K562 (cell line): ENCODE data around the gene CHAC1. TPM values are rescaled to one million over a fixed set of nuclear protein-coding genes. Genes with fewer than 3 reads are reported as not detected.

Experiments used
- ATF1 ChIP-seq, 2 experiments: fragments of 450-650 bp in 1 of 2; IDR thresholded peaks; 2 replicates each; pipeline ENCODE4 v1.6.1; 2016; ENCODE audit warnings: missing compliant biosample characterization in 1 of 2, missing genetic modification characterization in 1 of 2
- CREM ChIP-seq: IDR thresholded peaks from 2 replicates; pipeline ENCODE4 v1.6.1; 2014; ENCODE audit warnings: antibody characterized with exemption, low read depth
- GABPB1 ChIP-seq: sonication (generic); formaldehyde crosslinking; IDR thresholded peaks from 2 replicates; pipeline ENCODE4 v1.8.0; 2022; ENCODE audit warnings: mild to moderate bottlenecking, missing genetic modification reagents
- HNRNPUL1 ChIP-seq: fragments of 200-400 bp; formaldehyde crosslinking; IDR thresholded peaks from 2 replicates; pipeline ENCODE4 v1.6.1; 2017; ENCODE audit warnings: low read length
- ILK ChIP-seq: fragments of 450-650 bp; IDR thresholded peaks from 2 replicates; pipeline ENCODE4 v1.6.1; 2016; ENCODE audit warnings: missing genetic modification characterization, low read depth, mild to moderate bottlenecking, missing compliant biosample characterization, moderate library complexity, borderline replicate concordance
- JUN ChIP-seq, 2 experiments: sonication (generic) in 1 of 2; formaldehyde crosslinking in 1 of 2; IDR thresholded peaks; 2 replicates each; pipeline versions ENCODE4 v1.6.1 to v1.8.0; 2012 to 2022; ENCODE audit warnings: borderline replicate concordance in 2 of 2, mild to moderate bottlenecking in 2 of 2, improper control_type of control experiment in 1 of 2, low read depth in 1 of 2, low read length in 1 of 2, missing genetic modification reagents in 1 of 2
- MTA3 ChIP-seq: fragments of 450-650 bp; formaldehyde crosslinking; IDR thresholded peaks from 2 replicates; pipeline ENCODE4 v1.6.1; 2017; ENCODE audit warnings: mild to moderate bottlenecking, borderline replicate concordance
- NFIC ChIP-seq: fragments of 450-650 bp; IDR thresholded peaks from 2 replicates; pipeline ENCODE4 v1.6.1; 2017; ENCODE audit warnings: mild to moderate bottlenecking, inconsistent platforms
- PHF8 ChIP-seq: fragments of 200-600 bp; sonication (generic); IDR thresholded peaks from 2 replicates; pipeline ENCODE4 v1.6.1; 2012; ENCODE audit warnings: mixed run types, mild to moderate bottlenecking, inconsistent platforms, low read length, moderate library complexity, borderline replicate concordance
- POLR3G ChIP-seq: IDR thresholded peaks from 2 replicates; pipeline ENCODE4 v1.6.1; 2011; ENCODE audit not compliant: insufficient read length, insufficient replicate concordance; ENCODE audit errors: extremely low read depth
- SMAD1 ChIP-seq: fragments of 150-350 bp; IDR thresholded peaks from 2 replicates; pipeline ENCODE4 v1.6.1; 2014; ENCODE audit warnings: low read length, low read depth; ENCODE audit not compliant: partially characterized antibody
- SP2 ChIP-seq: IDR thresholded peaks from 2 replicates; pipeline ENCODE4 v1.6.1; 2011; ENCODE audit warnings: mild to moderate bottlenecking, low read depth, low read length, moderate library complexity; ENCODE audit not compliant: poor library complexity, severe bottlenecking; ENCODE audit errors: extremely low read depth
- ZBTB1 ChIP-seq: sonication (generic); formaldehyde crosslinking; IDR thresholded peaks from 2 replicates; pipeline ENCODE4 v1.8.1; 2023; ENCODE audit warnings: missing genetic modification reagents, low read depth, mild to moderate bottlenecking, borderline replicate concordance
- ZKSCAN3 ChIP-seq: fragments of 250-450 bp; sonication (Bioruptor Pico); IDR thresholded peaks from 2 replicates; pipeline ENCODE4 v1.4.0; 2020
- ZNF212 ChIP-seq: fragments of 450-650 bp; formaldehyde crosslinking; IDR thresholded peaks from 2 replicates; pipeline ENCODE4 v1.4.0; 2020; ENCODE audit warnings: mild to moderate bottlenecking
- ZNF384 ChIP-seq: IDR thresholded peaks from 2 replicates; pipeline ENCODE4 v1.6.1; 2012; ENCODE audit warnings: low read depth, low read length, improper control_type of control experiment
- polyA plus RNA-seq, 8 experiments: library from polyadenylated mRNA; depleted of rRNA in 4 of 8; stranded (reverse) in 5 of 8; unstranded in 3 of 8; fragments of >200 nt; fragmentation: Nextera tagmentation in 2 of 8; fragmentation: Illumina TruSeq in 1 of 8; extraction: Ambion mirVana in 2 of 8; extraction: Trizol in 1 of 8; gene quantifications; 2 replicates each; pipeline versions ENCODE4 v1.2.1 to v1.2.3, GENCODE V29; 2011 to 2014; ENCODE audit warnings: inconsistent platforms in 1 of 8, missing spikeins in 1 of 8
- total RNA-seq, 7 experiments: library from RNA; depleted of rRNA in 6 of 7; stranded (reverse); fragments of >200 nt in 6 of 7; fragmentation: Illumina TruSeq in 2 of 7; extraction: Trizol in 2 of 7; gene quantifications; 2 replicates each; pipeline versions ENCODE4 v1.2.1 to v1.2.3, GENCODE V29; 2011 to 2021; ENCODE audit warnings: low replicate concordance in 1 of 7
- TF ChIP-seq, protein P1 (sequence below): sonication (generic); formaldehyde crosslinking; IDR thresholded peaks from 2 replicates; pipeline ENCODE4 v1.8.0; 2022; ENCODE audit warnings: mild to moderate bottlenecking, low read depth, missing genetic modification reagents
- TF ChIP-seq, protein P2 (sequence below), 2 experiments: fragments of 250-450 bp in 1 of 2; fragments of 450-650 bp in 1 of 2; sonication (Bioruptor Pico) in 1 of 2; IDR thresholded peaks; 2 replicates each; pipeline versions ENCODE4 v1.6.1 to v1.8.0; 2016 to 2021; ENCODE audit warnings: mild to moderate bottlenecking in 2 of 2, moderate library complexity in 2 of 2, missing compliant biosample characterization in 1 of 2, missing genetic modification characterization in 1 of 2
- TF ChIP-seq, protein P3 (sequence below): fragments of 450-650 bp; IDR thresholded peaks from 2 replicates; pipeline ENCODE4 v1.6.1; 2016; ENCODE audit warnings: missing biosample characterization, missing genetic modification characterization
- TF ChIP-seq, protein P4 (sequence below): fragments of 450-650 bp; IDR thresholded peaks from 2 replicates; pipeline ENCODE4 v1.6.1; 2017; ENCODE audit warnings: mild to moderate bottlenecking, moderate library complexity

Gene CHAC1
- total and polyA plus RNA-seq, 9 of the 15 experiments (the other 6 are each of a cell fraction or from before 2014, with no cell fraction given): 0.47 to 39.0 (median 7.5) TPM

DNA sequence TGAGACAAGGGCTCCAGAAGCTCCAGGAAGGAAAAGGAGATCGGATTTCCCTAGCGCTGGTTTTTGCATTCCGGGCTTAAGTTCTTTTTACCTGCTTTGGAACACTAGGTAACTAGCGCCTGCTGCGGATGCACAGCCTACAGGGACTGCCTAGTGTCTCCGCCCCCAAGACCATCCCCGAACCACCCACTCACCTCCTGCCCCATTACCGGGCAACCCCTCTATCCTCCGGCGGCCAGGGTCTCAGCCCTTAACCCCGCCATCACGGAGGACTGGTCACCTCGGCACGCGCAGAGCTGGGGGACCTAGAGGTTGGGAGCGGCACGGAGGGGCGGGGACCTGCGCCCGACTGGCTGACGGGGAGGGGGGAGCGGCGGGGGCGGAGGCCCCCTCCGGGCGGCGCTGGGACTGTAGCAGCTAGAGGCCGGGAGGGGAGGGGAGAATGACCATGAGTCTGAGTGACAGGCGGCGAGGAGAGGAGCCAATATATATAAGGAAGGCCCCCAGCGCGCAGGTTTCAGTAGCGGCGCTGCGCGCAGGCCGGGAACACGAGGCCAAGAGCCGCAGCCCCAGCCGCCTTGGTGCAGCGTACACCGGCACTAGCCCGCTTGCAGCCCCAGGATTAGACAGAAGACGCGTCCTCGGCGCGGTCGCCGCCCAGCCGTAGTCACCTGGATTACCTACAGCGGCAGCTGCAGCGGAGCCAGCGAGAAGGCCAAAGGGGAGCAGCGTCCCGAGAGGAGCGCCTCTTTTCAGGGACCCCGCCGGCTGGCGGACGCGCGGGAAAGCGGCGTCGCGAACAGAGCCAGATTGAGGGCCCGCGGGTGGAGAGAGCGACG lies 24.2 kb upstream of the CHAC1 start, which contains the start of gene DLL4 (continued):
- TF ChIP-seq, protein P1, sequence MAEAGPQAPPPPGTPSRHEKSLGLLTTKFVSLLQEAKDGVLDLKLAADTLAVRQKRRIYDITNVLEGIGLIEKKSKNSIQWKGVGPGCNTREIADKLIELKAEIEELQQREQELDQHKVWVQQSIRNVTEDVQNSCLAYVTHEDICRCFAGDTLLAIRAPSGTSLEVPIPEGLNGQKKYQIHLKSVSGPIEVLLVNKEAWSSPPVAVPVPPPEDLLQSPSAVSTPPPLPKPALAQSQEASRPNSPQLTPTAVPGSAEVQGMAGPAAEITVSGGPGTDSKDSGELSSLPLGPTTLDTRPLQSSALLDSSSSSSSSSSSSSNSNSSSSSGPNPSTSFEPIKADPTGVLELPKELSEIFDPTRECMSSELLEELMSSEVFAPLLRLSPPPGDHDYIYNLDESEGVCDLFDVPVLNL (CRISPR knock-in tag): 0 out of 2 replicates have a peak, but pooled peaks have one; percentile 43
- TF ChIP-seq ATF1 (CRISPR knock-in tag; IDR thresholded peaks at IDR 0.05) (no peak), ATF1 (tag; IDR thresholded peaks at IDR 0.05) (no peak; the same call in none of the 2 replicates), POLR3G (no peak), CREM (peak; percentile 4; the same call in 1 of the 2 replicates), GABPB1 (peak; percentile 73), JUN (IDR thresholded peaks at IDR 0.05; ENCODE audit: borderline replicate concordance, low read depth, low read length) (no peak), JUN (CRISPR knock-in tag; IDR thresholded peaks at IDR 0.05; ENCODE audit: borderline replicate concordance) (0 out of 2 replicates have a peak, but pooled peaks have one; percentile 56), NFIC (peak; percentile 16; the same call in 1 of the 2 replicates), MTA3 (peak; percentile 71; the same call in 1 of the 2 replicates), HNRNPUL1 (no peak), ILK (tag) (no peak), SP2 (no peak), ZBTB1 (CRISPR knock-in tag) (peak; percentile 85; the same call in 1 of the 2 replicates), ZNF384 (no peak), ZNF212 (CRISPR knock-in tag) (no peak), SMAD1 (no peak), ZKSCAN3 (no peak), PHF8 (peak; percentile 75; the same call in 1 of the 2 replicates)
- TF ChIP-seq, protein P2, sequence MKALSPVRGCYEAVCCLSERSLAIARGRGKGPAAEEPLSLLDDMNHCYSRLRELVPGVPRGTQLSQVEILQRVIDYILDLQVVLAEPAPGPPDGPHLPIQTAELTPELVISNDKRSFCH (CRISPR knock-in tag; IDR thresholded peaks at IDR 0.05): no peak
- TF ChIP-seq, protein P2 (tag; IDR thresholded peaks at IDR 0.05): peak; percentile 45; the same call in 1 of the 2 replicates
- TF ChIP-seq, protein P3, sequence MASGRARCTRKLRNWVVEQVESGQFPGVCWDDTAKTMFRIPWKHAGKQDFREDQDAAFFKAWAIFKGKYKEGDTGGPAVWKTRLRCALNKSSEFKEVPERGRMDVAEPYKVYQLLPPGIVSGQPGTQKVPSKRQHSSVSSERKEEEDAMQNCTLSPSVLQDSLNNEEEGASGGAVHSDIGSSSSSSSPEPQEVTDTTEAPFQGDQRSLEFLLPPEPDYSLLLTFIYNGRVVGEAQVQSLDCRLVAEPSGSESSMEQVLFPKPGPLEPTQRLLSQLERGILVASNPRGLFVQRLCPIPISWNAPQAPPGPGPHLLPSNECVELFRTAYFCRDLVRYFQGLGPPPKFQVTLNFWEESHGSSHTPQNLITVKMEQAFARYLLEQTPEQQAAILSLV (tag): no peak
- TF ChIP-seq, protein P4, sequence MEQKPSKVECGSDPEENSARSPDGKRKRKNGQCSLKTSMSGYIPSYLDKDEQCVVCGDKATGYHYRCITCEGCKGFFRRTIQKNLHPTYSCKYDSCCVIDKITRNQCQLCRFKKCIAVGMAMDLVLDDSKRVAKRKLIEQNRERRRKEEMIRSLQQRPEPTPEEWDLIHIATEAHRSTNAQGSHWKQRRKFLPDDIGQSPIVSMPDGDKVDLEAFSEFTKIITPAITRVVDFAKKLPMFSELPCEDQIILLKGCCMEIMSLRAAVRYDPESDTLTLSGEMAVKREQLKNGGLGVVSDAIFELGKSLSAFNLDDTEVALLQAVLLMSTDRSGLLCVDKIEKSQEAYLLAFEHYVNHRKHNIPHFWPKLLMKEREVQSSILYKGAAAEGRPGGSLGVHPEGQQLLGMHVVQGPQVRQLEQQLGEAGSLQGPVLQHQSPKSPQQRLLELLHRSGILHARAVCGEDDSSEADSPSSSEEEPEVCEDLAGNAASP: no peak
